Measurements from ENCODE around the gene SLC11A2.

Gene SLC11A2

DNA sequence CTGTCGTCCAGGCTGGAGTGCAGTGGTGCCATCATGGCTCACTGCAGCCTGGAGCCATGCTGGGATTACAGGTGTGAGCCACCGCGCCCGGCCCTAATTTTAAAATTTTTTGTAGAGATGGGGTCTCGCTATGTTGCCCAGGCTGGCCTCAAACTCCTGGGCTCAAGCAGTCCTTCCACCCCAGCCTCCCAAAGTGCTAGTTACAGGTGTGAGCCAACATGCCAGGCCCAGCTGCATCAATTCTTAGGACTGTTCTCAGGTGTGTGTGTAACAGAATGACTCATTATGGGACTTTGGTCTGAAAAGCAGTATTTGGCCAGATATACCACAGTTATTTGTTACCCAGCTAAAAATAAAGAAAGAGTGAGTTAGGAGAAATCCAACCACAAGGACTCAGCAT, 39.3 kb upstream of the SLC11A2 start:
- Histone ChIP-seq H3K9ac (ENCODE audit: low read length) (no peak overlapping the region), H3F3A (ENCODE audit: insufficient read depth, low read length) (no peaks in the 10 kb centered on the region), H4K20me1 (ENCODE audit: insufficient read depth, low read length) (no peaks in the 10 kb centered on the region), H3K4me2 (ENCODE audit: low read length) (no peak overlapping the region), H3K9me3 (ENCODE audit: low read length) (no peaks in the 10 kb centered on the region), H3K79me2 (ENCODE audit: insufficient read depth, low read length) (no peaks in the 10 kb centered on the region), H3K4me1 (ENCODE audit: insufficient read depth, low read length, severe bottlenecking) (no peaks in the 10 kb centered on the region), H3K36me3 (ENCODE audit: insufficient read depth, low read length) (peaks cover 32% of the 10 kb centered on the region), H3K27me3 (ENCODE audit: insufficient read depth, low read length) (no peaks in the 10 kb centered on the region), H2AFZ (ENCODE audit: low read length) (no peak overlapping the region), H3K9me2 (ENCODE audit: low read depth, low read length) (no peaks in the 10 kb centered on the region), H3K4me3 (ENCODE audit: low read depth, low read length, poor library complexity, severe bottlenecking) (no peak overlapping the region), H3K27ac (ENCODE audit: low read depth, low read length, poor library complexity, severe bottlenecking) (no peak overlapping the region)
- no peak for TF ChIP-seq EZH2 (IDR thresholded peaks at IDR 0.05; ENCODE audit: borderline replicate concordance, low read length)
- TF ChIP-seq, protein P1, sequence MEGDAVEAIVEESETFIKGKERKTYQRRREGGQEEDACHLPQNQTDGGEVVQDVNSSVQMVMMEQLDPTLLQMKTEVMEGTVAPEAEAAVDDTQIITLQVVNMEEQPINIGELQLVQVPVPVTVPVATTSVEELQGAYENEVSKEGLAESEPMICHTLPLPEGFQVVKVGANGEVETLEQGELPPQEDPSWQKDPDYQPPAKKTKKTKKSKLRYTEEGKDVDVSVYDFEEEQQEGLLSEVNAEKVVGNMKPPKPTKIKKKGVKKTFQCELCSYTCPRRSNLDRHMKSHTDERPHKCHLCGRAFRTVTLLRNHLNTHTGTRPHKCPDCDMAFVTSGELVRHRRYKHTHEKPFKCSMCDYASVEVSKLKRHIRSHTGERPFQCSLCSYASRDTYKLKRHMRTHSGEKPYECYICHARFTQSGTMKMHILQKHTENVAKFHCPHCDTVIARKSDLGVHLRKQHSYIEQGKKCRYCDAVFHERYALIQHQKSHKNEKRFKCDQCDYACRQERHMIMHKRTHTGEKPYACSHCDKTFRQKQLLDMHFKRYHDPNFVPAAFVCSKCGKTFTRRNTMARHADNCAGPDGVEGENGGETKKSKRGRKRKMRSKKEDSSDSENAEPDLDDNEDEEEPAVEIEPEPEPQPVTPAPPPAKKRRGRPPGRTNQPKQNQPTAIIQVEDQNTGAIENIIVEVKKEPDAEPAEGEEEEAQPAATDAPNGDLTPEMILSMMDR (IDR thresholded peaks at IDR 0.05; ENCODE audit: low read length), result no peak

DNA sequence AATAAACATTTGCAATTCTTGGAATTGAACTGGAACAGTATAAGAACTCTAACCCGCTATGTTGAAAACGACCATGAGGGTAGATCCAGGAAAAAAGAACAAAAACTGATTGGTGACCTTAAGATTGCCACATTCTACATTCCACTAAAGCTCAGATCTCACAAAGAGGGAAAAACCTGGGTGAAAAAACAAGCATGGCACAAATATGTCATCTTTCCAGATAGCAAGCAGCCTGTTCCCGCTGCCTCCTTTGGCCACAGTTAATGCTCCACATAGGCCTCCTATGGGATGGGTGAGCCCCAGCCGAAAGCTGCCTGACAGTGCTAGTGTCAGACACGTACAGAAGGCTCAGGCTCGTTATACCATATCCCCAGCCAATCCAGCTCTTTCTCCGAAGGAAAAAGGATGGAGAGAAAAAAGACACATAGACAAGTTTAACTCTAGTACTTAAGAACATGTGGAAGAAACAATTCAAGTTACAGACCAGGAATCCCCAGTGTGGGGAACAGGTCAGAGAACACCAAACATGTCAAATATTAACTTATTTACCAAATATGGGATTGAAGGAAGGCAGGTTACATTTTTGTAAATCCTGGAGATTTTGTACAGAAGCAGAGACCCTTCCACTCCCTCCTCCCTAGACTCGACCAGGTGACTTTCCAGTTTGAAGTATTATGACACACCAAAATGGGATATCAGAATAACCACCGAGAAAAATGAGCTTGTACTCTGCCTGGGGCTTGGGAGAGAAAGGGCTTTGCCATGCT, 36.6 kb upstream of the SLC11A2 start:
- Histone ChIP-seq H3K4me3 (ENCODE audit: low read depth, low read length, poor library complexity, severe bottlenecking) (no peak overlapping the region), H3K9me3 (ENCODE audit: low read length) (no peaks in the 10 kb centered on the region), H3K36me3 (ENCODE audit: insufficient read depth, low read length) (peaks cover 56% of the 10 kb centered on the region), H3K27ac (ENCODE audit: low read depth, low read length, poor library complexity, severe bottlenecking) (no peak overlapping the region), H3K9me2 (ENCODE audit: low read depth, low read length) (no peaks in the 10 kb centered on the region), H4K20me1 (ENCODE audit: insufficient read depth, low read length) (no peaks in the 10 kb centered on the region), H2AFZ (ENCODE audit: low read length) (no peak overlapping the region), H3F3A (ENCODE audit: insufficient read depth, low read length) (no peaks in the 10 kb centered on the region), H3K9ac (ENCODE audit: low read length) (no peak overlapping the region), H3K4me2 (ENCODE audit: low read length) (no peak overlapping the region), H3K4me1 (ENCODE audit: insufficient read depth, low read length, severe bottlenecking) (no peaks in the 10 kb centered on the region), H3K79me2 (ENCODE audit: insufficient read depth, low read length) (no peaks in the 10 kb centered on the region), H3K27me3 (ENCODE audit: insufficient read depth, low read length) (no peaks in the 10 kb centered on the region)
- TF ChIP-seq, protein P1 (IDR thresholded peaks at IDR 0.05; ENCODE audit: low read length), result no peak
- no peak for TF ChIP-seq EZH2 (IDR thresholded peaks at IDR 0.05; ENCODE audit: borderline replicate concordance, low read length)

DNA sequence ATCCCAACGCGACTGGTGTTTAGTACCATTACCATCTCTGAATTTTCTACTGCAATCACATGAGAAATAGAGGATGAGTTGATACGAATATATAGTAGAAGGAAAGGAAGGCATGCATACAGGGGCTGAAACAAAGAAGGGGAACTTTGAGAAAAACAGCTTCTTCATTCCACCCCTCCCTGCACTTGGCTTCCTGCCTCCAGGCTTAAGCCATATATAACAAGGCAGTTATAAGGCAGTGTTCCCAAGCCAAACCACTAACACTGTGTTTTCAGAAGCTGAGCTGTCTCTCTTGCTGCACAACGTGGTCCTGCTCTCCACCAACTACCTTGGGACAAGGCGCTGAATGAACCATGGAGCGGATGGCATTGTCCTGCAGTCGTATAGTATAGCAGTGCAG, 32.9 kb upstream of the SLC11A2 start:
- Histone ChIP-seq H4K20me1 (ENCODE audit: insufficient read depth, low read length) (no peaks in the 10 kb centered on the region), H3F3A (ENCODE audit: insufficient read depth, low read length) (no peaks in the 10 kb centered on the region), H3K9me2 (ENCODE audit: low read depth, low read length) (no peaks in the 10 kb centered on the region), H3K9ac (ENCODE audit: low read length) (no peak overlapping the region), H3K4me1 (ENCODE audit: insufficient read depth, low read length, severe bottlenecking) (no peaks in the 10 kb centered on the region), H3K27me3 (ENCODE audit: insufficient read depth, low read length) (no peaks in the 10 kb centered on the region), H3K79me2 (ENCODE audit: insufficient read depth, low read length) (no peaks in the 10 kb centered on the region), H3K4me3 (ENCODE audit: low read depth, low read length, poor library complexity, severe bottlenecking) (no peak overlapping the region), H3K27ac (ENCODE audit: low read depth, low read length, poor library complexity, severe bottlenecking) (no peak overlapping the region), H3K4me2 (ENCODE audit: low read length) (no peak overlapping the region), H3K36me3 (ENCODE audit: insufficient read depth, low read length) (peaks cover 76% of the 10 kb centered on the region), H2AFZ (ENCODE audit: low read length) (no peak overlapping the region), H3K9me3 (ENCODE audit: low read length) (no peaks in the 10 kb centered on the region)
- TF ChIP-seq EZH2 (IDR thresholded peaks at IDR 0.05; ENCODE audit: borderline replicate concordance, low read length), result no peak
- TF ChIP-seq, protein P1 (IDR thresholded peaks at IDR 0.05; ENCODE audit: low read length), result no peak
